Occipital lobe (tissue), 2 donors: ENCODE measurements around the gene EIF3F. TPM values are rescaled to one million over a fixed set of nuclear protein-coding genes. Genes with fewer than 3 reads are reported as not detected.
A peak's percentile ranks its signal among the peaks of the same experiment; 100 is the strongest.

Experiments used
- DNase-seq: peaks from one replicate; lab custom pipeline; 2025; lab: John Stamatoyannopoulos, UW
- total RNA-seq: library from RNA; depleted of rRNA; stranded (reverse); fragments of >200 nt; gene quantifications from one replicate; pipeline ENCODE4 v1.2.3, GENCODE V29; 2014

The EIF3F gene, protein sequence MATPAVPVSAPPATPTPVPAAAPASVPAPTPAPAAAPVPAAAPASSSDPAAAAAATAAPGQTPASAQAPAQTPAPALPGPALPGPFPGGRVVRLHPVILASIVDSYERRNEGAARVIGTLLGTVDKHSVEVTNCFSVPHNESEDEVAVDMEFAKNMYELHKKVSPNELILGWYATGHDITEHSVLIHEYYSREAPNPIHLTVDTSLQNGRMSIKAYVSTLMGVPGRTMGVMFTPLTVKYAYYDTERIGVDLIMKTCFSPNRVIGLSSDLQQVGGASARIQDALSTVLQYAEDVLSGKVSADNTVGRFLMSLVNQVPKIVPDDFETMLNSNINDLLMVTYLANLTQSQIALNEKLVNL
- total RNA-seq = 187 TPM

DNA sequence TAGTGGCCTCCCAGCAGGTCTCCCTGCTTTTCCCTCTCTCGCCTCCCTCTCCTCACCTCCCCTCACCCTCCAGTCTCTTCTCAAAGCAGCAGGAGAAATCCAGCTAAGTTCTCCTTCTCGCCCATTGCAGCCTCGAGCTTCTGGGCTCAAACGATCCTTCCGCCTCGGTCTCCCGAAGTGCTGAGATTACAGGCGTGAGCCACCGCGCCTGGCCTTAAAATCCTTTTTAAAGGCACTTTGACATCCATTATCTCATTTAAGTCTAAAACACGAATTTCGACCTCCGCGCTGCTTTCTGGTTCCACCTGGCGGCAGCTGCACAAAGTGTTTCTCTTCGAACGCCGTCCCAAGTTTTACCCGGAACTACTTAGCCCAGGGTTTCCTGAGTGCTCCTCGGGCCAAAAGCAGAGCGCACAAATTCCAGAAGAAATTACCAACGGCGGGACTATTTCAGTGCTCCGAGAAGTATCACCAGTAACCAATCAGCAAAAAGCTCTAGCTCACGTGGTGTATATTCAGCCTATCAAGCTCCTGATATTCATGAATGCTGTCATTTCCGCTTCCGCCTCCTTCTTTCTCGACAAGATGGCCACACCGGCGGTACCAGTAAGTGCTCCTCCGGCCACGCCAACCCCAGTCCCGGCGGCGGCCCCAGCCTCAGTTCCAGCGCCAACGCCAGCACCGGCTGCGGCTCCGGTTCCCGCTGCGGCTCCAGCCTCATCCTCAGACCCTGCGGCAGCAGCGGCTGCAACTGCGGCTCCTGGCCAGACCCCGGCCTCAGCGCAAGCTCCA is at the start of gene EIF3F:
EIF3F (plus strand) TSS at position 570 of the 792 bp plus-strand sequence; CDS start at position 586, 16 bp downstream.
- DNase-seq = peak; percentile 92

DNA sequence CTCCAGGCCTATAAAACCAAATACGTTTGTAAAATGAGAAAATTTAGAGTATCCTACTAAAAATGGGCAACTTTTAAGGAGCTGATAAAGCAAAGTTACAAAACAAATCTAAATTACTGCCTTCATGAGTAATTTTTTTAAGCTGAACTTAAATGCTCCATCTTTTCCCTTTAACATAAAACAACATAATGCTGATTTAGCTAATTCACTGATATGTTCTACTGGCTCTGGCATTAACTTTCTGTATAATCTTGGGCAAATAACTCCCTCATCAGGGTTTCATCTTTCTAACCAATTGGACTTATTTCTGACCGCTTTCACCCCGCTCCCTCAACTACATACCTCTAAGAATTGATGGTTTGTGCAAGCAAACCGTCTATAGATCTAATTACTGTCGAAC is 46.0 kb upstream of the EIF3F start:
- no peak for DNase-seq

DNA sequence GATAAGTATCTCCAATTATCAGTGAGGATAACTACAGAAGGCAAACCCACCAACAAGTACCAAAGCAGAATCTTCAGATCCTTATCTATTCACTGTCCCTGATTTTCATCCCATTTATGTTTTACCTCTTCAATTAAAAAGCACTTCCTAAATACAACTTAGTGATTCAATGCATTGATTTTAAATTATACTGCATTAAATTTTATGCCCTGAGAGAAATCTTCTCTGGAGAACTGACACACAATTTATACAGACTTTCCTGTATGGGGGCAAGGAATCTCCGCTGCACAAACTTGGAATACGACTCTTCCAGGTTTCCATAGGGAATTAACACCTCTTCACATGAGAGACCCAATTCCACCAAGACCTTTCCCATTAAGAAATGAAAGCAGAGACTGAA is 45.5 kb upstream of the EIF3F start, which contains the start of gene OR10A3:
OR10A3 (minus strand) TSS at position 101 of the 400 bp plus-strand sequence. CDS start 2,188 bp downstream, outside the sequence.
- no peak for DNase-seq

DNA sequence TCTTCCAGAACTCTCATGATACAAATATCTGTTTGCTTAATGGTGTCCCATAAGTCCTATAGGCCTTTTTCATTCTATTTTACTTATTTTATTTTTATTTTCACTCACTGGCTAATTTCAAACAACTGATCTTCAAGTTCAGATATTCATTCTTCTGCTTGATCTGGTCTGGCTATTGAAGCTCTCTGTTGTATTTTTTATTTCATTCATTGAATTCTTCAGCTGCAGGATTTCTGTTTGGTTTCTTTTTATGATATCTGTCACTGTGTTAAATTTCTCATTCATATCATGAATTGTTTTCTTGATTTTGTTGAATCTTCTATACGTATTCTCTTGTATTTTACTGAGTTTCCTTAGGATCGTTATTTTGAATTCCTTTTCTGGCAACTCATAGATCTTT is 43.0 kb upstream of the EIF3F start:
- no peak for DNase-seq

DNA sequence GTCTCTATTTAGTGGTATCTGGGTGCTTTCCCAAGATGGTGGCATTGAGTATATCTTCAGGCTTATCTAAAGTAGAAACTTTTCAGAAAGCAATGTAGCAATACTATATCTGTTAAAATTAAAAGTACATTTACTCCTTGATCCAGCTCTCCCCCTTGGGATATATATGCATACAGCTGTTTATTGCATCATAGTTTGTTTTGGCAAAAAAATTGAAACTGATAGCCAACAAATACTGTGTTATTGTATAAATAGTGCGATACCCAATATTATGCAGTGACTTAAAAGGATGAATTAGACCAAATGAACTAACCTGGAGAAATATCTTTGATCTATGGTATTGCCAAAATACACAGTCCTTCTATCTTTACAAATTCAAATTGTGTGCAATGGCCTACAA is 37.2 kb upstream of the EIF3F start:
- no peak for DNase-seq

DNA sequence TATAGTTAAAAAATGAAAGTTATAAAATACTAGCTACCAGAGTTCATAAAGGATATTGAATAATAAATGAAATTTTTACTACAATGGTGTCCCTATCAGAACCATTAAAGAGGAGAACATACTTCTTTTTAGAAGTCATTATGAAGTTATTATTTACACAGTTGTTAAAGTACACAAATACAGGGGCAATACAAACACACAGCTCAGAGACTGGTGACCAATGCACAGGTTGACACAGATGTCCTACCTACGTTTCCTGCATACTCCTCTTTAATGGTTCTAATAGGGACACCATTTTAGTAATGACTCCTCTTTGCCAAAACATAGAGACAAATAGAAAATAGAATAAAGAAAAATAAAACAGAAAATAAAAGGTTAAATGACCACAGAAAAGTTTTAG is 31.9 kb upstream of the EIF3F start:
- no peak for DNase-seq

DNA sequence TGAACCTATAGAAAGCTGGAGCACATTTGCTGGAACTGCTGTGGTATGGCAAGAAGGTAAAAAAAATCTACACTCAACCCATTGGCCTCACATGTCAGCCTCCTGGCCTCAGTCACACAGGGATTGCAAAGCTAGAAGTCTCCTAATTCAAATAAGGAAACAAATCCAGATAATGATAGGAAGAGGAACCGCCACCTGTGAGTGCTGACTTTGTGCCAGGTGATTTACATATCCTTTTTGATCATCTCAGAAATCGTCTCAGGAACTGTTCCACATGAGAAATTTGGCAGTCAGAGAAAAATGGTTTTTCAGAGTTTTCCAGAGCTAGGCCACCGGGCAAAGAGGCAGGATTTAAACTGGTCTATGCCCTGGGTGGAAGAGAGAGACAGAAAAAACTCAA is 22.9 kb upstream of the EIF3F start:
- no peak for DNase-seq

DNA sequence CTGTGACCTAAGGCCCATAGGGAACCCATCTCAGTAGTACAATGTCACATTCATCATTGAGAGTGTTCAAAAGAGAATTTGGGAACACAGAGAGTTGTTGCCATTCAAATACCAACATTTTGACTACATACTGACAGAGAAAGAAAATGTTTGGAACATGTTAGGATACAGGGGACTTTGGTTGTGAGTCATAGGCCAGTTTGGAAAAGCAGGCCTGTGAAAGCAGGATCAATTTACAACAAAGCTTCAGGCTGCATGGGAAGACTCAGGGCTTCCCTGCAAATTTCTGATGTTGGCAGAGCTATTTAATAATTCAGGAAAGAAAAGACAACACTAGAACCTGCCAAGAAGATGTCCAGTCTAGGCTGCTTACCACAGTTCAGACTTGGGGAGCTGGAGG is 22.3 kb upstream of the EIF3F start:
- no peak for DNase-seq

DNA sequence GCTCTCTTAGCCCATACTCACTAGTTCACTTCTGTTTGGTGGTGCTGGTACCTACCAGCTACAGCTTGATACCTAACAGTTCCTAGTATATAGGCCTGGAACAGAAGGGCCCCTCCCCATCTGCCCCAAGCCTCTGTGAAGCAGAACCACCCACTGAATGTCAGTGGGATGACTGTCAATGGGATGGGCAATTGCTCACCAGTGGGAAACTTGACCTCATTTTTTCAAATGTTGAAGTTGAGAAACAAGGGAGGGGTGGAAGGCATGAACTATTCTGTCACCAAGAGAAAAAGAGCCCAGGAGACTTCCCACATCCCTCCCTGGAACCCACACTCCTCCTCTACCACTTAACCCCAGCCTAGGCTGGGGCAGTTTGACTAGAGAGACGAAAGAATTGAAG is 21.8 kb upstream of the EIF3F start, which contains the start of gene NLRP10:
NLRP10 (minus strand) TSS at position 62 of the 400 bp plus-strand sequence. CDS start 1,952 bp downstream, outside the sequence.
- DNase-seq = no peak

DNA sequence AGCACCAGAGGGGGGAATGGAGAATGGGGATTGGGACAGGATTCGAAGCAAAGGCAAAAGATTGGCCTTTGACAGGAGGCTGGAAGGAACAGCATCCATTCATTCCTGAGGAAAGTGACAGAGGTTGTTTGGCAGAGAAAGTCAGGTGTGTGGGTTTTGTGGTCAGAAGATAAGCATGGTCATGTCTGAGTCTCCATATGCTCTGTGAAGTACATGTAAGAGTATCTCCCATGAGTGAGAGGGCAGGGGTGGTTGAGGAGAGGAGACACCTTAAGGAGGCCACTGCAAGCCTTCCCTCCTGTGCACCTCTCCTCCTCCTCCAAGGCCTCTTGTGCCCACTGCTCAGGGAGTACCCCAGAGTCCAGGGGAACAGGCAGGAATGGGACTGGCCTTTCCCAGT is 20.0 kb upstream of the EIF3F start:
- DNase-seq = no peak

DNA sequence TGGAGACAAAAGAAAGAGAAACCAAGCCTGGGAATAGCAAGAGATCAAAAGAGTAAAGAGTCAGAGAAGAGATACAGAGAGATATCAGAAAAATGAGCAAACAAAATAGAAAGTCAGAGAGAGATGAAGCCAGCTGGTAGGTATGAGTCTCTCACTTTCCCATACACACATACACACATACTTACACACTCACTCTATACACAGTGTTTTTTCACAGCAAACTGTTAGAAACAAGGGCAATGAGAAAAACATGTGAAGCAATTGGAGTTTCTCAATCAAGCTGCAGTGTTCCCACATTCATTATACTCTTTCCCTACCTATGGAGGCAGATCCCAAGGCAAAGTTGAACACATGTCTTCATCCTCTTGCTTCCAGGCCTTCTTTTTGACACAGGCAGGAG is 19.3 kb upstream of the EIF3F start:
- DNase-seq = no peak

DNA sequence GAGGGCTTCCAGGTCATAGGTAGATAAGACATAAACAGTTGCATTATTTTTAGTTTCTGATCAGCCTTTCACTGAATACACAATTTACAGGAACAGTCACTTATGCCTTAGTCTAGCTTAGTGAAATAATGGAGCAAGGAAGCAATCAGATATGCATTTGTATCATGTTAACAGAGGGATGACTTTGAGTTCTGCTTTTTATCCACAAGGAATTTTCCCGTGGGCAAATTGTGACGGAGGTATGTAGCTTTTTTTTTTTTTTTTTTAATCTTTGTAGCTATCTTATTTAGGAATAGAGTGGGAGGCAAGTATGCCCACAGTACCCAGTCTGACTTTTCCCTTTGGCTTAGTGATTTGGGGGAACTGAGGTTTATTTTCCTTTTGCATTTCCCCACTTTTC is 18.5 kb upstream of the EIF3F start:
- DNase-seq = no peak

DNA sequence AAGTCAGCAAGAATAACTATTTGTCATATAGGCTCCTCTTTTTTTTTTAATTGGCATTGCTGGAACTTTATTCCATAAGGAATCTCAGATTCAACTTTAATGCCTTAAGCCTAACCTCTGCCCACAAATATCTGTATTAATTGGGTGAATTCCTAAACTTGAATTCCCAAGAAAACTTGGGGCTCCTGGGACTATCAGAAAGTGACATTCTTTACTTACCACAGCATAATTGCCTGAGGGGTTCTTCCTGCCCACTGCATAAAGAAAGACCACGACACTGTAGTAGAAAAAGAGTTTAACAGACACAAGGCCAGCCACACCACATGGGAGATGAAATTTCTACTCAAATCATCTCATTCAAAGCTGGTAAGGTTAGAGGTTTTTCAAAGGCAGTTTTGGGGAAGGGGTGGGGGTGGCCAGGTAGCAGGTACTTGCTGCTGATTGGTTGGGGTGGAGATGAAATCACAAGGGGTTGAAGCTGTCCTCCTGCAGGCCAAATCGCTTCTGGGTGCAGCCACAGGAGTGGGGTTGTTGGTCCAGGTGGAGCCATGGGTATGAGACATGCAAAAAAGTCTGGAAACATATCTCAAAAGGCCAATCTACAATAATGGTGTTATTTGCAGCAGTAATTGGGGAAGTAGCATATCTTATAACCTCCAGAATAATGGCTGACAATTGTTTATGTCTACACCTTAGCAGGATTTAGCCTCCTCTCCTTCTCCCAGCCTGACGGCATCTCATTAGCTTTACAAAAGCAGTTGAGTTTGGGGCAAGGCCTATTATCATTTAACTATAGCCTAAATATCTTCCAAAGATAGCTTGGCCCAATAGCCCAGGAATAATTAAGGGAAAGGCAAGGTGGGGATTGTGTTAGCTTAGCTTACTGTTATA is 17.1 kb upstream of the EIF3F start:
- no peak for DNase-seq

DNA sequence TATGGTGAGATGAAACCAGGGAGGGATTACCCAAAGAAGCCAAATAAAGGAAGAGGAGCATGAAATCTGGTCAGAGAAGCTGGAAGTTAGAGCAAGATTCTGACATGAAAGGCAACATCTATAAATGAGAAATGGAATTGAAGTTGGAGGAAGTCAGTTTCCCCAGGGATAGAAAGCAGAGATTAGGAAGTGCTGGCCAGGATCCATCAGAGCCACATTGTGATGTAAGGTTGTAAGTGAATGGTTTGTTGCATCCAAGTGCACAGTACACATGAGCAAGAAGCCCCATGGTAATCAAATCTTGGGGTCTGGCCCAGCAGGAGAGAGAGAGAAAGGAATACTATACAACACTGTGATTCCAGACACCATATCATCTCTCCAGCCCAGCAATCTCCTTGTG is 15.3 kb upstream of the EIF3F start:
- DNase-seq = no peak

DNA sequence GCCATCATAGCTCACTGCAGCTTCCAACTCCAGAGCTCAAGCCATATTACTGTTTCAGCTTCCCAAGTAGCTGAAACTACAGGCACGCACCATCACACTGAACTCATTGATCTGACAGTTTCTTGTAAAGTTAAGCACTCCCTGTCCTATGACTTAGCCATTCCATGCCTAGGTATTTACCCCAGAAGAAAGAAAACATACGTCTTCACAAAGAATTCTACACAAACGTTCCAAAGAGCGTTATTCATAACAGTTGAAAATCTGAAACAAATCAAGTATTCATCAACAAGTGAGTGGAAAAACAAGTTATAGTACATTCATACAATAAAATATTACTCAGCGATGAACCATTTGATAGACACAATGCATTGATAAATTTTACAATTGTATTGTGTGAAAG is 14.1 kb upstream of the EIF3F start:
- DNase-seq = no peak

DNA sequence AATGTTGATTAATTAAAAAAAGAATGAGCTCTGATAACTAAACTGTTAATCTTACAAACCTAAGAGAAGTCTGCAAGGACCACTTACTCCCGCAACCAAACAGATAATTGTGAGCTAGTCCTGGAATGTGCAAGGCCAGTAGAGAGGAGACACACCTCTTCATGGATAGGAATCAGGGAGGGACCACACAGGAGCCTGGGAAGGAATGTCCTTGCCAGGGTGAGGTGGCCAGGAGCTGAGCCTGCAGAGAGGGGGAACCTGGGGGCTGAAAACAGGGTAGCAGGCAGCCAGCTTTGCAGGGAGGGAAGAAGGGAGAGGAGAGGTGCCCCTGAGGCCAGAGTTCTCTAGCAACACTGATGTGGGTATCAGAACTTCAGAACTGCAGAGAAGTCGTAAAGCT is 12.5 kb upstream of the EIF3F start:
- DNase-seq = no peak

DNA sequence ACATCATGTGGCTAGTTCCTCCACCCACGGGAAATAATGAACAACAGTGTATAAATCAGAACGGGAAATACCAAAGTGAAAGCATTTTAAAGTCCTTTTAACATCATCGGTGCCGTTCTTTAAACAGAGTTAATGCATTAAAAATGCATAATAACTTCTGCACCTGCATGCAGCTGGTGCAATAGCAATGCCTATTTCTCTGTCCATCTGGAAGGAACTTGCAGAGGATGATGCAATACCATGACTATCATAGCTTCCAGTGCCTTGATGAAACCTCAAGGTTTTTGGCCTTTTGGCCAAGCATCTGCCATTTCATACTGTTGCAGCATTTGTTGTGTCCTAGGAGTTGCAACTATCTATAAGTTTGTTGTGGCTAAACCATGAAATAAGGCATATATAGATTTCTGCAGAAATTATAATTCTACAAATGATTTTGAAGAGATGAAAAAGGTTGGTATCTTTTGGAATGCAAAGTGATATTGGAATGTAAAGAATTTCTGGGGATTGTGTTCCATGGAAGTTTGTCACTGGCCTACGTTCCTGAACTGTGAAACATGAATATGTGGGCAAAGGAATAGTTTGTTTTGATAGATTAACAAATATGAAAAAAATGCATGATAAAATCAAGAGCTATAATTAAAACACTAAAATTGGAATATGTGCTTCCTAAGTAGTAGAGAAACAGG is 9.8 kb upstream of the EIF3F start:
- no peak for DNase-seq

DNA sequence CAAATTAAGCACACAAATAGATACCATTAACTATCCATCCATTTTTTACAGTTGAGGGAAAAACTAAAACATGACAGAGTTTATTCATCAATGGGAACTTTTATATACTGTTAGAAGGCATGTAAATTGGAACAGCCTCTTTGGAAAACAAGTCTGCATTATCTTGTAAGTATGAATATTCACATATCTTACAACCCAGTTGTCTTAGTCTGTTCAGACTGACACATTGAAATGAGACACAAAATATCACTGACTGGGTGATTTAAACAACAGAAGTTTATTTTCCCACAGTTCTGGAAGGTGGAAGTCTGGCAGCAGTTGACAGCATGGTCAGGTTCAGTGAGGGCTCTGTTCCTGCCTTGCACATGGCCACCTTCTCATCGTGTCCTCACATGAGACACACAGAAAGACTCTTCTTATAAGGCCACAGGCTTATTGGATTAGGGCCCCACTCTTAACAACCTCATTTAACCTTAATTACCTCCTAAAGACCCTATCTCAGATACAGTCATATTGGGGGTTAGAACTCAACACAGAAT is 5.4 kb upstream of the EIF3F start:
- DNase-seq = no peak

DNA sequence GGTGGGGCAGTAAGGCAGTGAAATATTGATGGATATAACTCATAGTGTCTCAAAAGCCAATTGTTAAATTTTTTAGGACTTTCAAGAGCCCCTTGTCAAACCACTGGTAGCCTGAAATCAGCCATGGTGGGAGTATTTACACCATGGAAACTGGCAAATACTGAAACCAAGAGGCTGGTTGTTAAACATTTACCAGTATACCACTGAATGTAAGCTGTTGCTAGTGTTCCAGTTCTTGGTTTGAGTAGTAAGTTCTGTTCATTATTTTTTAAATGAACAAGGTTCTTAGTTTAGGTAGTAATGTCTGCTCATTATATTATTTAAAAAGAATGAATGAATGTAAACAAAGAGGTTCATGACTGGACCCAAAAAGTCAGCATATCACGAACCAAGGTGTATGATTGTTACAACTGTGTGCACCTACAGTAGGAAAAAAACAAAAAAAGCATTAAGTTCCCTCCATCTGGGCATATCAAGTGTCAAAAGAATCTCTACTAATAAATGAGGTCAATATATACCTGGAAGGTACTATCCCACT is 4.5 kb upstream of the EIF3F start:
- no peak for DNase-seq

DNA sequence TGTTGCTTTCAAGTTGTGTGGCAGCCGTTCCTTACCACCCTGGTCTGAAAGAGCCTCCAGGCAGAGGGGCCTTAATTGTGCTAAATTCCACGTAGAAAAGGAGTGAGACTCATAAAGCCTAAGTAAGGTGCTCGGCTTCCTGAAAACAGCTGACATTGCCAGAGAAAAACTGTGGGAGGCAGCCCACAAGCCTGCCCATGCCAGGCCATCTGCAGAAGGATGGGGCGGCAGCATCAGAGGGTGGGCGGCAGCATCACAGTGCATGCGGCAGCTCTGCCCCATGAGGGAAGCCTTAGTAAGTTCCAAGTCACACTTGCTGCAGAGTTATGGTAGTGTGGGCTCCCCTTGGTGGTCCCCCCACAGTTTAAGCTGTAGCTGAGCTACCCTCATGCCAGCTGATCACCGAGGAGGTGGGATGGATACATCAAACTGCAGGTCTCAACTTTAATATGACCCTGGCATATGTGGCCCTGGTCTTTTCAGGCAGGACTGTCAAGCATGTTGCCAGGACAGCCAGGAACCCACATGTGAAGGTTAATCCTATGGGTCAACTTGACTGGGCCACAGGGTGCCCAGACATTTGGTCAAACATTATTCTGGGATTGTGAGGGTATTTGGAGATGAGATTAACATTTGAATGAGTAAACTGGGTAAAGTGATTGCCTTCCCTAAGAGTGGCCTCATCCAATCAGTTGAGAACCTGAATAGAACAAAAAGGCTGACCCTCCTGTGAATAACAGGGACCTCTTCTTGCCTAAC is 3.1 kb upstream of the EIF3F start:
- DNase-seq = no peak
